Measurements from ENCODE around the gene DAB1.

The DAB1 gene

DNA sequence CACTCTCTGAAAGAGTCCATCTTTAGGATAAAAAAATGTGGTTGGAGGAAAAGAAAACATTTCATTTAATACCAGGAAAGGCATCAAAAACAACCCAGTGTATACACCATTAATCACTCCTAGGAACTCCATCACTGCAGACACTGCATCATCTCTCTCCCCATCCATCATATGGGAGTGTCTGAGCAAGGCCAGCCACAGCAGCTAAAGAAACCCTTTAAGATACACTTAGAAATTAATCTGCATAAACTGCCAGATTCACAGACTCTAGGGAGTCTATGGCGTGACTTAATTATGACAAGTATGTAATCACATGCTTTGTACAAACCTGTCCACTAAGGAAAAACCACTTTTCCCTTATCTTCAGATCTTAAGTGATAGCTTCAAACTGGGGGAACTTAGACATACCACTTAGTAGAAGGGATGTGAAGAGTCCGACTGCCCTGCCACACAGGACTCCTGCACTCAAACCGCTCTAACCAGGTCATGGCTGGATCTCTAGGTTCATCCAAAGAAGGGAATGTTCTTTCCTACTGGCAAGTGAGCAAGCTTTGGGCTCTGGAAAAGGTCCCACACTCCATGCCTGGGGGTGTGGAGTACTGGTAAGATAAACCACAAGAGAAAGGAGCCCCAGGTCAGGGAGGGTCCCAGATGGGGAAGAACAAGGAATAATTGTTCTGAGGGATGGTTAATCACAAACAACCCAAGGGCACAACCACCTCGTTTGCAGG, 397.1 kb downstream of the DAB1 start:
- in situ Hi-C loops (cut with MboI; ENCODE audit: low pct_unique_long_range_greater_than_20kb, low sequenced_read_pairs), result no loop called here
- no peak for DNase-seq

DNA sequence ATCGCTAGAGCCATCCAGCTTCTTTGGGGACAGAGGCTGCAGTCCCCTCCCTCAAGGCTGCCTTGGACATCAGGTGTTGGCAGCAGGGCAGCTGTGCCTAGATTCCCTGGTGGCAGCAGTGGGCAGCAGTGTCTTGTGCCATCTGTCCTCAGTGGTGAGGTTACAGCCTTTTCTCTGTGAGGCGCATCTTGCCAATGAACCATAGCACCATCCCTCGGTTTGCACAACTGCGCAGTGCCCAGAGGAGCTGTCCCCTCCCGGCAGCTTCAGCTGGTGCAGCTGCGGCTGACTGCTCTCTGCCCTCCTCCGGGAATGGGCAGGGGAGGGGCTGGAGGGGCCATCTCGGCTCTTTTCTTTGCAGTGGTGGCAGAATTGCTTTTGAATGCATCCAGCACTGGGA, 399.0 kb downstream of the DAB1 start:
- in situ Hi-C loops (cut with MboI; ENCODE audit: low pct_unique_long_range_greater_than_20kb, low sequenced_read_pairs), result no loop called here
- no peak for DNase-seq

DNA sequence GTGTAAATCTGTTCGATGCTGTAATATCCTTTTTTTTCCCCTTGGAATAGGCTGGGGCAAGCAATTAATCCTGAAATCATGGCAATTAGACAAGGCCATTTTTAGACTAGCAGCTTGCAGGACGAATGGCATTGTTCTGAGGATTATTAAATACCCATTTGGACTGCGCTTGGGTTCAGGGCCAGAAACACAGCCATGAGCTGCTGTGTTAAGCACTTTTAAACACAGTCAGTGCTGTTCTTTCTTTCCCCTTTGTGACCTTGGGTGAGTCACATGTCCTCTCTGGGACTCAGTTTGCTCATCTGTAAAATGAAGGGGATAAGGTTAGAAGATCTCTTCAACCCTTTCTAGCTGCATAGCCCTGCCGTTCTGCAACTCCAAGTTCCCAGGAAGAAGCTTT, 399.4 kb downstream of the DAB1 start:
- no peak for DNase-seq
- in situ Hi-C loops (cut with MboI; ENCODE audit: low pct_unique_long_range_greater_than_20kb, low sequenced_read_pairs), result no loop called here

DNA sequence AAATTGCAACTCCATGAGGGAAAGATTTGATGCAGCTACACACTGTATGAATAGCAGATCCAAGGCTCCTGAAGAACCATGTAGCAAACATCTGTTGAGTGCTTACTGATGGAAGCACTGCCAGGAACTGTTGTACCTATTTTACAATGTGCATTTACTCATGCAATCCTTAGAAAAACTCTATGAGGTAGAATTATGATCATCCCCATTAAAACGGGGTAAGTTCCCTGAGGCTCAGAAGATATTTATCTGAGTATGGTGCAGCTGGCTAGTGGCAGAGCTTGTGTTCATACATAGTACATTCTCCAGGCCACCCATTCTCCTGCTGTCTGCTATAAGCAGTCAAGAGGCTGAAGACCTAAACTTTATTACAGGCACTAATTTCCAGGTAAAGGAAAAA, 403.6 kb downstream of the DAB1 start:
- DNase-seq, result no peak
- in situ Hi-C loops (cut with MboI; ENCODE audit: low pct_unique_long_range_greater_than_20kb, low sequenced_read_pairs), result no loop called here

DNA sequence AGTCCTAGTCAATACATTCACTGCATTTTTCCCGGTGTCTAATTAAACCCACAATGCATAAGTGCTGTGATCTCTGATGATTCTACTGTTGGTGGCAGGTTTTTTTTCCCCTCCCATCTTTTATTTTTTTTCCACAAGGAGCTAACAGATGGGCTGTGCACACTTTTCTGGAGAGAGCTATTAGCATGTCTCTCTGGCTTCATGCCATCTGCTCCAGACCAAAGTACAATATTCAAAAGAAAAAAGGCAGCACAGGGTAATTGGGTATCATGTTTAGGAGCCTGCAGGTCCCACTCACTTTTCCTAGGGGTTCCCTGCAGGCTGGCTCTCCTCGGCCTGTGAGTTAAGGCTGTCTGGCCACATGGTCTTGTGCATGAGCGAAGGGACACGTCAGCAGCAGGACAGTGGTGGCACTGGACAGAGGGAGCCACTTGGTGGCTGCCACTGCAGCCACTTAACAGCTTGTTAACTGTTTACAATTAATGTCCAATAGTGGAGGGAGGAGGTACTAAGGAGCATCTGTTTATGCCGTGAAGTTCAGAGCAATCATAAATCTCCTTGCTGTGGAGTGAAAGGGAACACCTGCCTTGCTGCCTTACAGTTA, 404.5 kb downstream of the DAB1 start:
- no peak for DNase-seq
- in situ Hi-C loops (cut with MboI; ENCODE audit: low pct_unique_long_range_greater_than_20kb, low sequenced_read_pairs), result no loop called here

DNA sequence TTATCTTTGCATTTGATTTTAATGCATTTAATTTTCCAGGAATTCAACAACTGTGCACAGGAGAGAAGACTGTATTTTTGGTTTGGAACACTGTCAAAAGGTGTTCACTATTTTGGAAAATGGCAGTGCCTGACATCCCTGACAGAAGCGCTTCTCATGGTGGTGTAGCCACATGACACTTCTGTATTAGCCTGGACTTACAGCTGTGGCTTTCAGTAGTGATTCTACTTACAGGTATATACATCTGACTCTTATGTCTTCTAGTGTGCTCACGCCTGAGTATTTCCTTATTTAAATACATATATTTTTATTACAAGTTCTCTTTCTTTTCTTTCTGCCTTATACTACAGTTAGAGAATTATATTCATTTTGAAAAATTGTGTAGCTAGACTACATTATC, 405.7 kb downstream of the DAB1 start:
- no peak for DNase-seq
- in situ Hi-C loops (cut with MboI; ENCODE audit: low pct_unique_long_range_greater_than_20kb, low sequenced_read_pairs), result no loop called here

DNA sequence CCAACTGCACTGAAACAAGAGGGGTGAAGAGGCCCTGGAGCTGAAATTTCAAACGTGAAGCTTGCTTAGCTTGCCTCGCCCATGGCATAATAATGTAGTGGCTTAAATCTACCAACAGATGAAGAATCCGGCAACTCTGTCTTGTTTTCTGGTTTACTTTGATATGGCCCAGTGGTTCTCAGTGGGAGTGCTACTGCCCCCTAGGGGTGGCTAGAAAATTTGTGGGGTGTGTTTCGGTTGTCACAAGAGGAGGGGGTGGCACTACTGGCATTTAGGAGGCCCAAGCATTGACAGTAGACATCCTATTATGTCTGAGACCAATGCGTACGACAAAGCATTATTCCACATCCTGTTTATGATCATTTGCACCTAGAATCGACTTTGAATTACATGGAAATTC, 406.1 kb downstream of the DAB1 start:
- peak; percentile 7 for DNase-seq
- in situ Hi-C loops (cut with MboI; ENCODE audit: low pct_unique_long_range_greater_than_20kb, low sequenced_read_pairs), result no loop called here

DNA sequence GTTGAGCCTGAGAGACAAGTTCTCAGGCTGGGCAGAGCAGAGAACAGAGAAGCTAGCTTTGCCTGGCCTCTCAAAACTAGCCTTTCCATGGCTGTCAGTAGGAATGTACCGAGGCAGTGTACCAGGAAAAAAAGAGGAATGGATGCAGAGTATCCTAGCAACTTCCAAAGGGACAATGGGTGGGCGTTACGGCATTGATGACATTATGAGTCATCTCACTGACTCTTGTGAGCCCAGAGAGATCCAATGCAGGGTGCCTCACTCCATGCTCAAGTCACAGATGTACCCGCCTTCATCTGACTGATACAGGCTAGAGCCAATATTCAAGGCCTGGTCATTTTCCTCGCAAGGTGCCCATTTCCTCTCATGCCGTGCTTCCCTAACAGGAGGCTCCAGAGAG, 406.7 kb downstream of the DAB1 start:
- DNase-seq, result no peak
- in situ Hi-C loops (cut with MboI; ENCODE audit: low pct_unique_long_range_greater_than_20kb, low sequenced_read_pairs), result no loop called here

DNA sequence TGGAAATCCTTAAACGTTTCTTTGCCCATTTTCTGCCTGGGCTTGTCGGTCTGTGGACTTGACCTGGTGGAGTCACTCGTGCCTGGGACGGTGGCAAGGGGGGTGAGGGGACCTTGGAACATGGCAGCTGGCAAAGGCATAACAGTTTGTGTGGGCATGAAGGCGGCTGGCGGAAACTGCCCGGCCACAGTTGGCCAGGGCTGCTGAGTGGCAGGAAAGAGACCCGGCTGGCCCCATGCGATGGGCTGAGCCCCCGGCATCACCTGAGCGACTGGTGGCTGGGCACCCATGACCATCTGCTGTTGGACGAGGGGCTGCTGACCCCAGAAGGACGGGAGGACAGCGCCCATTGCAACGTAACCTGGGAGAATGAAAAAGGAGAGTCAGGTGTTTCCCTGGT, 408.8 kb downstream of the DAB1 start:
- DNase-seq, result no peak
- in situ Hi-C loops (cut with MboI; ENCODE audit: low pct_unique_long_range_greater_than_20kb, low sequenced_read_pairs), result no loop called here

DNA sequence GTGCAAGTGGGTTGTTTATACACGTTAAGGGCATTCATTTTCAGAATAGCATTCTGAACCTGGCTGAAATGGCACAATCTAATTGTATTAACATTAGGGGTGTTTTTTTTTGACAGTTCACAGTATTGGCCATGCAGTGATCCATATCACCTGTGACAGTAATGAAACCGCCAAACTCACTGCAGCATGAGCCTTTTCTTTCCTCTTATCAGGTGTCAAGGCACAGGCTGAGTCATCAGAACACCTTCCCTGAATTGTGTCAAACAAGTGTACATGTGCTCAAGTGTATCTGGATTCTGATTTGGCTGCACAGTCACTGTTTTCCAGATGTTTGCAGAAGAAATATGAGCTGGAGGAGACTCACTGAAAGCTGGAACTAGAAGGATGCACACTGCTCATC, 410.3 kb downstream of the DAB1 start:
- in situ Hi-C loops (cut with MboI; ENCODE audit: low pct_unique_long_range_greater_than_20kb, low sequenced_read_pairs), result no loop called here
- no peak for DNase-seq

DNA sequence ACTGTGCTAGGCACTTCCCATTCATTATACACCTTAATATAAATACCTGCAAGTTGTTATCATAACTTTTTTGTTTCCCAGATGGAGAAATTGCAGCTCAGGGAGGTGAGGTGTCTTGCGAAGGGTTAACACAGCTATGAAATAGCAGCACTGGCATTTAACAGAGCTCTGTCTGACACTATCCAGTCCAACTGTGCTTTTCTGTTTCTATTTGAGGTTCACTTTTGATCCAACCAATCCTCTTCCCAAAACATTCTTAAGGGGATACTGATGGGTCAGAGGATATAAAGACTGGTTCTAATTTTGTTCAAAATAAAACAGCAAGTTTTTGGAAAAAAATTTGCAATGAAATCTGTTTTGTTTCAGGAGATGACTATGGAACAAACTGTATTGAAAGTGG, 411.5 kb downstream of the DAB1 start:
- in situ Hi-C loops (cut with MboI; ENCODE audit: low pct_unique_long_range_greater_than_20kb, low sequenced_read_pairs), result no loop called here
- no peak for DNase-seq

DNA sequence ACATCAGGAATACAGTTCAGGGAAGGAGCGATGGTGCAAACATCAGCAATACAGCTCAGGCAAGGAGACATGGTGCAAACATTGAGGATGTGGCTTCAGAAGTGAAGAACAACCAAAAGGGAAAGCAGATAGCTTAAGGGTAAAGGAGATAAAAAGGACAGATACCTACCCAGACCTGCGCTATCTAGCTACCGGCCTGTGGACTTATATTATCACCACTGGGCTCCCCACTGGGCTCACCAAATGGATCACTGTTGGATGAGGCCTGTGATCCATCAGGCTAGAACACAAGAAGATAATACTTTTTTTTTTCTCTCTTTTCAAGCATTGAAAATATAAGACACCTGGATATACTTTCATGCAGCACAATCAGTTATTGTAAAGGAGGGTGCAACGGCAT, 413.3 kb downstream of the DAB1 start:
- in situ Hi-C loops (cut with MboI; ENCODE audit: low pct_unique_long_range_greater_than_20kb, low sequenced_read_pairs), result no loop called here
- DNase-seq, result no peak

DNA sequence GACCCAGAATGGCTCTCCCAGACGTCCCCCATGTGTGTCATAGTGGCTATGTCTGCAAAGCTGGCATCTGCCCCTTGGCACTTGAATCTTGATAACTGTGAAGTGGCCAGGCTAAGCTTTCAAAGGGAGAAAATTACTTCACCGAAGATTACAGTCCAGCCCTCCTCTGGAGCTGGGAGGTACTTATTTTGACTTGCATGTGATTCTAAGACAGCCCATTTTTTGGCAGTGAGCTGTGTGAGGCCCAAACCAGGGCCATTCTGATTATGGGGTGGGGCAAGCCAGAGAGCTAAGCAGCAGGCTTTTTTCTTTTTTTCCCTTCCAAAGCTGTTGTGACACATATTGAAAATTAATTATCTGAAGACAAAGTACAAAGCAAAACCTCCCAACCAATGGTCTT, 415.9 kb downstream of the DAB1 start:
- in situ Hi-C loops (cut with MboI; ENCODE audit: low pct_unique_long_range_greater_than_20kb, low sequenced_read_pairs), result no loop called here
- no peak for DNase-seq

DNA sequence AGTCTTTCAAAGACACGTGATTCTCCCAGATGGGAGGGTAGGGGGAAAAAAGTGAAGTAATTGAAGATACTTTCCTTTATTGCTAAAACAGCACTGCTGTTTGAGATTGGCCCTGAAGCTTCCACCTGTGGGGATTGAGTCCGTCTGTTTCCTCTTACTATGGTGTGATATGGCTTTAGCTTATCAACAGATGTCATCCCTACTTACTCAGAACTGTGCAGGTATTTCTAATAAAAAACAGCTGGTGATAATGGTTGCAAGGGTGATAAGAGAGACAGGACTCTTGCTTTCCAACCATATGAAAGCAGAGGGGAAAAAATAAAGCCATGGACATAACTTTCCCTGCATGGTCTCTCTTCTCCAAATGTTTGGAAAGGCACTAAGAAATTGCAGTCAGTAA, 416.4 kb downstream of the DAB1 start:
- no peak for DNase-seq
- in situ Hi-C loops (cut with MboI; ENCODE audit: low pct_unique_long_range_greater_than_20kb, low sequenced_read_pairs), result no loop called here

DNA sequence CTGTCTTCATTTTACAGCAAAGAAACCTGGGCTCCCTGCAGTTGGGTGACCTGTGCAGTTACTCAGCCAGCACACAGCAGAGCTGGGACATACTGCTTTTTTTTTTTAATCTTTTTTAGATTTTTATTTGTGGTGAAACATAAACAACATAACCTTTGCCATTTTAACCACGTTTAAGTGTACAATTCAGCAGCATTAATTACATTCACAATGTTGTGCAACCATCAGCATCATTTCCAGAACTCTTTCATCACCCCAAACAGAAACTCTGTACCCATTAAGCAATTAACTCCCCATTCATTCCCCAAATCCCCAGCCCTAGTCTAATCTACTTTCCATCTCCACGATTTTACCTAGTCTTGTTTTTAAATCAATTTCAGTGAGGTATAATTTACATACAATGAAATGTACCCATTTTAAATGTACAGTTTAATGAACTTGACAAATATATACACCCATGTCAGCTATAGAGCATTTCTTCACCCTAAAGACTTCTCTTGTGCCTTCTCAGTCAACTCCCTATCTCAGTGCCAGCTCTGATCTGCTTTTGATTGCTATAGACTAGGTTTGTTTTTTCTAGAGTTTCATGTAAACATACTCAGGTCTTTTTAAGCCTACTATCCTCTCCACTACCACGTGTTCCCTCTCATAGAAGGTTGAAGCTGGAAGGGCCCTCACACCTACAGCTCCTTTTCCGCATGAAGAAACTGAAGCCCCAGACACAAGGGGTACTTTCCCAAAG, 420.3 kb downstream of the DAB1 start:
- in situ Hi-C loops (cut with MboI; ENCODE audit: low pct_unique_long_range_greater_than_20kb, low sequenced_read_pairs), result no loop called here
- DNase-seq, result no peak

DNA sequence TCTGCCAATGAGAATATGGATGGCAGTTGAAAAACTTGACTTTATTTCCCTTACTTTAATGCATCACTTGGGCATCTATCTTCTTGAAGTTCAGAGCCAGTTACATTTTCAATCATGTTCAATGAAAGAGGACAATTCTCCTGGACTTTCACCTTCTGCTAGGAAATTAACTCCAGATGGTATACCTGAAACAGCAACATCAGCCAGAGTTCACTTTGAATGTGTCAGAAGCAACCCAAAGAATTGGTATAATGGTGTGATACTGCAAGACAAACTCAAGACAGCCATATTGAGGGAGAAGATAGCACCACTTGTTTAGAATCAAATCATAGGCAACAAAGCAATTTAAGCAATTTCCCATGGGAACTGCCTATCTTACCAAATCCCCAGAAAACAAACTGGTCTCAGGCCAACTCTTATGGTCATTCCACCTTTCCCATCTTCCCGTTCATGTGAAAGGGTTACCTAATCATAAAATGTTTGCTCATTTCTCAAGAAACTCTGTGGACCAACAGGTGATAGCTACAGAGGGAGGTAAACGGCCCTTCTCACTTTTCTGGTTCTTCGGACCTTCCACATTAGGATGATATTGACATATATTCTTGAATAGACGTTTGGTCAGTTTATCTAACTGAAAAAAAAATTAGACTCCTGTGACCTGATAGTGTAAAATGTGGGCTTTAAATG, 428.3 kb downstream of the DAB1 start:
- in situ Hi-C loops (cut with MboI; ENCODE audit: low pct_unique_long_range_greater_than_20kb, low sequenced_read_pairs), result no loop called here
- no peak for DNase-seq

DNA sequence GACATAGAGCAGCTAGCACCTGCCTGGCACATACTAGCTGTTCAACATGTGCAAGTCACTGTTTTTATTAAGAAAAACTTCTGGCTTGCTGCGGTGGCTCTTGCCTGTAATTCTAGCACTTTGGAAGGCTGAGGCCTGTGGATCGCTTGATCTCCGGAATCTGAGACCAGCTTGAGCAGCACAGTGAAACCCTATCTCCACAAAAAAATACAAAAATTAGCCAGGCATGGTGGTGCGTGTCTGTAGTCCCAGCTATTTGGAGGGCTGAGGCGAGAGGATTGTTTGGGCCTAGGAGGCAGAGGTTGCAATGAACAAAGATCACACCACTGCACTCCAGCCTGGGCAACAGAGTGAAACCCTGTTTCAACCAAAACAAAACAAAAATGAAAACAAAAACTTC, 430.4 kb downstream of the DAB1 start:
- DNase-seq, result no peak
- in situ Hi-C loops (cut with MboI; ENCODE audit: low pct_unique_long_range_greater_than_20kb, low sequenced_read_pairs), result no loop called here

DNA sequence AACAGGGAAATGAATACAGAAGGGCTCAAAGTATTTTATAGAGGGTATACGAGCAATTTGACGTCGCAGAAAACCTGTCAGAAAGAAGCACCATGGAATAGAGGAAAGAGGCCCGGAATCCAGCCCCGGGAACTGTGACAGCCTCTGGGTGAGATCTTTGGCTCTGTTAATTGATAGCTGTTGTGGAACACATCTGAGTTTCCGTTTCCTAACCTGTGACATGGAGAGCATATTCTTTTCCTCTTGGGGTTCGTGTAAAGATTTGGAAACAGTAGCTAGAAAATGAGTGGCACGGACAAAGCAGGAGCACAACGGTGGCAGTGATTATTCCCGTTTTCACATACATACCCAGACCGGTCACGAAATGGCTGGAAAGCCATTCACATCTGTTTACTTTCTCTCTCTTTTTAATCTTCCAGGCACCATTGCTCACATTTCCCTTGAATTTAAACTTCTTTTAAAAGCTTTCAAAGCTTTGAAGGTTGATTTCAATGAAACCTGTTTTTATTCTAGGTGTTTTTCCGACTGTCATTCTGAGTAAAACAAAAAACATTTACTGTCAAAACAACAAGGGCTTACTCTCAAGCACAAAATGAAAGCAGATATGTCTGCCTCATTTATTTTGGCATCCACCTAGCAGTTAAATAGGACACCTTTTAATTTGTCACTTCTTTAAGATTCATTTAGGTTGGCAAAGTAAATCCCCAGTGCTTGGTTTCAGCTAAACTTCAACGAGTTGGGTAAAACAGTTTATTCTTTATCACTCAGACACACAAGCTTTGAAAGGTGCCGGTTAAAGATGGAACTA, 431.3 kb downstream of the DAB1 start:
- in situ Hi-C loops (cut with MboI; ENCODE audit: low pct_unique_long_range_greater_than_20kb, low sequenced_read_pairs), result no loop called here
- no peak for DNase-seq

DNA sequence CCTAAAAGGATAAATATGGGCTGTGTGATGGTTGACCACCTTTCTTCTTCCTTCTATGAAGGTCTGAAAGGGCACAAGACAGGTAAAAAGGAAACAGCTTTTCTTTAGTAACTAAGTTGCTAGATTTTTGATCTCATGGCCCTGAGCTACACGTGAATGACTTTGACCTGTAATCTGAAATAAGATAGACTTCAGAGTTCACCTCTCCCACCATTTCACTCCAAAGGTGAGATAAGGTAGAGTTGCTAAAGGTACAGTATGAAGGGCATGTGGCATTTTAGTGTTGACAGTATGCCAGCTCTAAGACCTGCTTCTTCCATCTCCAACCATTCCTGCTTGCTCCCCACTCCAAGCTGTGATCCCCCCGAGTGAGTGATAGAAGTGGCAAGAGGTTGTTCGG, 432.3 kb downstream of the DAB1 start:
- in situ Hi-C loops (cut with MboI; ENCODE audit: low pct_unique_long_range_greater_than_20kb, low sequenced_read_pairs), result no loop called here
- no peak for DNase-seq
